ENCODE results near the gene ID3. TPM values are rescaled to one million over a fixed set of nuclear protein-coding genes. Genes with fewer than 3 reads are reported as not detected.

The ID3 gene
- total RNA-seq, 1 experiment from 2014 or later: 119 TPM

GRCh38 chr1:23563755-23564374 lies 4.6 kb upstream of the ID3 start:
- H3T11ph ChIP-seq (ENCODE audit: low read length): peak overlapping the region; percentile 47
- H3K9ac ChIP-seq (ENCODE audit: extremely low read depth, insufficient read length, low read length): no peak overlapping the region
- Mint-ChIP-seq H3K4me1 (peaks cover 72 to 75% of the 10 kb centered on the region in 2 experiments), H3K27me3 (ENCODE audit: low read depth) (peaks cover 13% of the 10 kb centered on the region), H3K4me3 (no peak overlapping the region; a peak in 2 of 5 replicates), H3K27ac (peak overlapping the region; percentile 78 to 100 (median 81); a peak in 5 of 7 replicates), H3K9me3 (peaks cover 0 to 2% of the 10 kb centered on the region in 2 experiments; a peak in 1 of 5 replicates), H3K36me3 (ENCODE audit: insufficient read depth in 1 of 3, low read depth in 3 of 3) (peaks cover 0 to 3% (median 0%) of the 10 kb centered on the region in 3 experiments; a peak in 1 of 7 replicates)
- H4K91ac ChIP-seq (ENCODE audit: insufficient read length, low read depth, low read length): no peak overlapping the region
- no peak overlapping the region for H2BK20ac ChIP-seq (ENCODE audit: low read depth, low read length, poor library complexity, severe bottlenecking)
- H3K56ac ChIP-seq (ENCODE audit: insufficient read length, low read depth, low read length): no peak overlapping the region
- DNase-seq: no peak
- H2BK15ac ChIP-seq (ENCODE audit: low read depth, low read length): 0 out of 2 replicates have a peak overlapping the region, but pooled peaks have one; percentile 27
- H3K4ac ChIP-seq (ENCODE audit: low read depth, low read length): no peak overlapping the region
- H2BK120ac ChIP-seq (ENCODE audit: low read depth, low read length, poor library complexity, severe bottlenecking): no peak overlapping the region
- no peak overlapping the region for H2AFZ ChIP-seq (ENCODE audit: low read length)
- peak overlapping the region; percentile 31 for H3K18ac ChIP-seq (ENCODE audit: insufficient read length, low read depth, low read length)
- H2AK5ac ChIP-seq (ENCODE audit: insufficient read length, low read length): no peak overlapping the region
- H2BK5ac ChIP-seq (ENCODE audit: insufficient read length, low read length): no peak overlapping the region
- no peak for TF ChIP-seq CTCF (conservative IDR thresholded peaks at IDR 0.05)
- H3K4me2 ChIP-seq (ENCODE audit: insufficient read depth, insufficient read length, low read length): no peak overlapping the region
- H2BK12ac ChIP-seq (ENCODE audit: insufficient read length, low read depth, low read length): peak overlapping the region; percentile 41
- no peak overlapping the region for H3K27ac ChIP-seq (ENCODE audit: insufficient read length, low read depth, low read length)
- no peaks in the 10 kb centered on the region for H3K79me1 ChIP-seq (ENCODE audit: insufficient read depth, low read depth, low read length, poor library complexity, severe bottlenecking)
- H3K79me2 ChIP-seq (ENCODE audit: insufficient read depth, low read length): peaks cover 4% of the 10 kb centered on the region; the same call in 1 of the 2 replicates
- peaks cover 18% of the 10 kb centered on the region for H3K23me2 ChIP-seq (ENCODE audit: insufficient read length, low read depth, low read length, poor library complexity, severe bottlenecking)
- no peaks in the 10 kb centered on the region for H4K20me1 ChIP-seq (ENCODE audit: control insufficient read depth, insufficient read depth, insufficient read length)
- no peak overlapping the region for H3K23ac ChIP-seq (ENCODE audit: insufficient read length, low read depth, low read length)
- peaks cover 12% of the 10 kb centered on the region; the same call in 1 of the 2 replicates for H3K4me1 ChIP-seq (ENCODE audit: insufficient read depth, low read length)
- no peaks in the 10 kb centered on the region for H3K27me3 ChIP-seq (ENCODE audit: insufficient read depth, low read length)
- no peaks in the 10 kb centered on the region for H3K9me3 ChIP-seq (ENCODE audit: control insufficient read depth, low read depth, low read length)
- H4K8ac ChIP-seq (replicated peaks; ENCODE audit: insufficient read length, low read depth, low read length): no peak overlapping the region
- H4K5ac ChIP-seq (ENCODE audit: insufficient read length, low read depth, low read length): no peak overlapping the region
- no CpG with 5 or more reads among the region's 3 CpGs for WGBS (ENCODE audit: extremely low coverage, insufficient read length, low lambda C conversion rate)
- H3K14ac ChIP-seq (ENCODE audit: insufficient read depth, low read length): no peak overlapping the region
